SU-DHL-6 (cell line): ENCODE measurements around the gene DYNC2H1.

ENCODE experiments used
- H2AFZ ChIP-seq: fragments of 200-600 bp; sonication (generic); 2 replicates; pipeline ENCODE4 v1.6.1; 2014; ENCODE audit warnings: low read depth, mild to moderate bottlenecking, moderate library complexity, mixed read lengths, antibody characterized with exemption, low read length; ENCODE audit not compliant: severe bottlenecking
- H3F3A ChIP-seq: fragments of 200-600 bp; shearing (Covaris generic); 2 replicates; pipeline ENCODE4 v1.6.0; 2016; ENCODE audit warnings: antibody characterized with exemption, mild to moderate bottlenecking; ENCODE audit not compliant: insufficient read depth
- H3K27ac ChIP-seq: fragments of 200-600 bp; sonication (generic); 2 replicates; pipeline ENCODE4 v1.5.1; 2016; ENCODE audit warnings: low read depth, mild to moderate bottlenecking, low read length, moderate library complexity, mixed read lengths
- H3K27me3 ChIP-seq: fragments of 200-600 bp; sonication (generic), shearing (Covaris generic); 2 replicates; pipeline ENCODE4 v1.6.0; 2014; ENCODE audit warnings: mild to moderate bottlenecking, low read length
- H3K36me3 ChIP-seq: fragments of 200-600 bp; sonication (generic); 2 replicates; pipeline ENCODE4 v1.6.1; 2014; ENCODE audit warnings: mild to moderate bottlenecking, low read length, mixed read lengths
- H3K4me2 ChIP-seq: fragments of 300-600, 200-600 bp; shearing (Covaris generic), sonication (generic); 2 replicates; pipeline ENCODE4 v1.6.0; 2014; ENCODE audit warnings: low read length, low read depth, mild to moderate bottlenecking; ENCODE audit not compliant: poor library complexity, severe bottlenecking
- H3K4me3 ChIP-seq: fragments of 200-600 bp; sonication (generic); 2 replicates; pipeline ENCODE4 v1.5.1; 2014; ENCODE audit warnings: antibody characterized with exemption, low read length, mild to moderate bottlenecking, mixed read lengths; ENCODE audit not compliant: insufficient read depth, poor library complexity, severe bottlenecking
- H3K79me2 ChIP-seq: fragments of 200-600 bp; sonication (generic); 2 replicates; pipeline ENCODE4 v1.6.1; 2014; ENCODE audit warnings: mild to moderate bottlenecking, low read length, moderate library complexity; ENCODE audit not compliant: insufficient read depth
- H3K9ac ChIP-seq: fragments of 200-600 bp; sonication (generic); 2 replicates; pipeline ENCODE4 v1.7.0; 2014; ENCODE audit warnings: mild to moderate bottlenecking, low read length
- H3K9me2 ChIP-seq: fragments of 200-600 bp; sonication (generic); replicated peaks from 2 replicates; pipeline ENCODE4 v1.6.1; 2014; ENCODE audit warnings: low read length; ENCODE audit not compliant: insufficient read depth
- H3K9me3 ChIP-seq: fragments of 200-600 bp; sonication (generic); 2 replicates; pipeline ENCODE4 v1.6.1; 2014; ENCODE audit warnings: low read length, mixed read lengths; ENCODE audit not compliant: insufficient read depth
- H4K20me1 ChIP-seq: fragments of 200-600 bp; sonication (generic); 2 replicates; pipeline ENCODE4 v1.6.1; 2014; ENCODE audit warnings: low read depth, mild to moderate bottlenecking, antibody characterized with exemption, low read length, moderate library complexity, mixed read lengths
- EZH2phosphoT487 ChIP-seq: fragments of 200-600 bp; sonication (generic), shearing (Covaris generic); conservative IDR thresholded peaks from 2 replicates; pipeline ENCODE4 v1.6.1; 2018; ENCODE audit warnings: mild to moderate bottlenecking, antibody characterized with exemption, low read length, moderate library complexity, mixed read lengths
- TF ChIP-seq, protein P1 (sequence below): fragments of 200-600 bp; sonication (generic); IDR thresholded peaks from one replicate; pipeline ENCODE4 v1.5.1; 2017; ENCODE audit warnings: antibody characterized with exemption, mild to moderate bottlenecking, low read length, moderate library complexity; ENCODE audit not compliant: insufficient read depth, poor library complexity, severe bottlenecking

DYNC2H1 gene

GRCh38 chr11:103480421-103480820, 371.2 kb downstream of the DYNC2H1 start:
- TF ChIP-seq, protein P1, sequence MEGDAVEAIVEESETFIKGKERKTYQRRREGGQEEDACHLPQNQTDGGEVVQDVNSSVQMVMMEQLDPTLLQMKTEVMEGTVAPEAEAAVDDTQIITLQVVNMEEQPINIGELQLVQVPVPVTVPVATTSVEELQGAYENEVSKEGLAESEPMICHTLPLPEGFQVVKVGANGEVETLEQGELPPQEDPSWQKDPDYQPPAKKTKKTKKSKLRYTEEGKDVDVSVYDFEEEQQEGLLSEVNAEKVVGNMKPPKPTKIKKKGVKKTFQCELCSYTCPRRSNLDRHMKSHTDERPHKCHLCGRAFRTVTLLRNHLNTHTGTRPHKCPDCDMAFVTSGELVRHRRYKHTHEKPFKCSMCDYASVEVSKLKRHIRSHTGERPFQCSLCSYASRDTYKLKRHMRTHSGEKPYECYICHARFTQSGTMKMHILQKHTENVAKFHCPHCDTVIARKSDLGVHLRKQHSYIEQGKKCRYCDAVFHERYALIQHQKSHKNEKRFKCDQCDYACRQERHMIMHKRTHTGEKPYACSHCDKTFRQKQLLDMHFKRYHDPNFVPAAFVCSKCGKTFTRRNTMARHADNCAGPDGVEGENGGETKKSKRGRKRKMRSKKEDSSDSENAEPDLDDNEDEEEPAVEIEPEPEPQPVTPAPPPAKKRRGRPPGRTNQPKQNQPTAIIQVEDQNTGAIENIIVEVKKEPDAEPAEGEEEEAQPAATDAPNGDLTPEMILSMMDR: no peak
- TF ChIP-seq EZH2phosphoT487: no peak
- Histone ChIP-seq H3K27ac (no peak overlapping the region), H3K36me3 (no peaks in the 10 kb centered on the region), H3K4me3 (no peak overlapping the region), H3K4me2 (no peak overlapping the region), H3K9me2 (no peaks in the 10 kb centered on the region), H2AFZ (no peak overlapping the region), H3K27me3 (0 out of 2 replicates have a peak, but pooled peaks cover 3% of the 10 kb centered on the region), H3K9me3 (no peaks in the 10 kb centered on the region), H4K20me1 (no peaks in the 10 kb centered on the region), H3F3A (no peaks in the 10 kb centered on the region), H3K9ac (no peak overlapping the region), H3K79me2 (no peaks in the 10 kb centered on the region)

GRCh38 chr11:103483996-103484395, 374.8 kb downstream of the DYNC2H1 start:
- Histone ChIP-seq H3K27ac (no peak overlapping the region), H3K36me3 (no peaks in the 10 kb centered on the region), H3K27me3 (0 out of 2 replicates have a peak, but pooled peaks cover 3% of the 10 kb centered on the region), H4K20me1 (no peaks in the 10 kb centered on the region), H3K4me3 (no peak overlapping the region), H2AFZ (no peak overlapping the region), H3K4me2 (no peak overlapping the region), H3K9ac (no peak overlapping the region), H3K9me2 (no peaks in the 10 kb centered on the region), H3K79me2 (no peaks in the 10 kb centered on the region), H3K9me3 (no peaks in the 10 kb centered on the region), H3F3A (no peaks in the 10 kb centered on the region)
- TF ChIP-seq, protein P1: no peak
- TF ChIP-seq EZH2phosphoT487: no peak

GRCh38 chr11:103484545-103484944, 375.3 kb downstream of the DYNC2H1 start:
- Histone ChIP-seq H3K9ac (no peak overlapping the region), H3F3A (no peaks in the 10 kb centered on the region), H3K79me2 (no peaks in the 10 kb centered on the region), H3K27me3 (0 out of 2 replicates have a peak, but pooled peaks cover 3% of the 10 kb centered on the region), H3K27ac (no peak overlapping the region), H3K9me2 (no peaks in the 10 kb centered on the region), H3K4me3 (no peak overlapping the region), H3K4me2 (no peak overlapping the region), H2AFZ (no peak overlapping the region), H3K9me3 (no peaks in the 10 kb centered on the region), H3K36me3 (no peaks in the 10 kb centered on the region), H4K20me1 (no peaks in the 10 kb centered on the region)
- TF ChIP-seq, protein P1: no peak
- TF ChIP-seq EZH2phosphoT487: no peak
